CD4-positive, alpha-beta memory T cell (primary cell): ENCODE results near the gene ZNF341. TPM values are rescaled to one million over a fixed set of nuclear protein-coding genes. Genes with fewer than 3 reads are reported as not detected.
A peak's percentile ranks its signal among the peaks of the same experiment; 100 is the strongest.

Source experiments
- CTCF ChIA-PET: fragments of 350-600 bp; sonication (Branson Sonifier 250); formaldehyde crosslinking; loops from one replicate; lab custom pipeline; 2021; ENCODE audit warnings: inconsistent platforms; ENCODE audit not compliant: partially characterized antibody; lab: Charles Lee
- POLR2A ChIA-PET: fragments of 350-600 bp; sonication (Branson Sonifier 250); formaldehyde crosslinking; loops from one replicate; lab custom pipeline; 2021; ENCODE audit not compliant: partially characterized antibody; lab: Charles Lee
- DNase-seq, 5 donors: peaks; one replicate each; pipeline versions ENCODE4 v3.0.0 to v3.0.0-alpha.2; 2020 to 2022; ENCODE audit warnings: mixed read lengths in 1 of 5
- H3K27ac ChIP-seq: one replicate; pipeline ENCODE4 v1.7.0; 2013; ENCODE audit warnings: low read depth, low read length
- H3K27me3 ChIP-seq: 2 replicates; pipeline ENCODE4 v1.7.0; 2013; ENCODE audit warnings: mild to moderate bottlenecking, low read length, moderate library complexity; ENCODE audit not compliant: insufficient read depth
- H3K36me3 ChIP-seq: 2 replicates; pipeline ENCODE4 v1.7.0; 2013; ENCODE audit warnings: mild to moderate bottlenecking, low read length, moderate library complexity; ENCODE audit not compliant: insufficient read depth
- H3K4me1 ChIP-seq: 2 replicates; pipeline ENCODE4 v1.7.0; 2013; ENCODE audit warnings: mild to moderate bottlenecking, low read length, moderate library complexity; ENCODE audit not compliant: insufficient read depth
- H3K4me3 ChIP-seq, 2 donors: one replicate each; pipeline ENCODE4 v1.7.0; 2013; ENCODE audit warnings: low read length in 2 of 2, mild to moderate bottlenecking in 1 of 2
- H3K9me3 ChIP-seq, 2 donors: one replicate each; pipeline ENCODE4 v1.7.0; 2013; ENCODE audit warnings: low read length in 2 of 2, control low read depth in 1 of 2; ENCODE audit not compliant: control insufficient read depth in 1 of 2
- H3K27ac Mint-ChIP-seq, 7 donors: one replicate each; pipeline ENCODE4 v1.8.0; 2020 to 2021; ENCODE audit warnings: mixed read lengths in 7 of 7, mild to moderate bottlenecking in 6 of 7, inconsistent platforms in 3 of 7, moderate library complexity in 3 of 7
- H3K27me3 Mint-ChIP-seq, 2 donors: one replicate each; pipeline ENCODE4 v1.8.0; 2020 to 2021; ENCODE audit warnings: mixed read lengths in 2 of 2
- H3K36me3 Mint-ChIP-seq, 2 donors: one replicate each; pipeline ENCODE4 v1.8.0; 2020 to 2021; ENCODE audit warnings: mixed read lengths in 2 of 2, inconsistent platforms in 1 of 2, mild to moderate bottlenecking in 1 of 2
- H3K4me1 Mint-ChIP-seq, 4 donors: one replicate each; pipeline ENCODE4 v1.8.0; 2020 to 2021; ENCODE audit warnings: mixed read lengths in 4 of 4, mild to moderate bottlenecking in 1 of 4
- H3K4me3 Mint-ChIP-seq, 8 donors: one replicate each; pipeline ENCODE4 v1.8.0; 2020 to 2021; ENCODE audit warnings: mixed read lengths in 8 of 8, mild to moderate bottlenecking in 7 of 8, moderate library complexity in 6 of 8, inconsistent platforms in 3 of 8
- H3K9me3 Mint-ChIP-seq, 8 donors: one replicate each; pipeline ENCODE4 v1.8.0; 2020 to 2021; ENCODE audit warnings: mixed read lengths in 8 of 8, mild to moderate bottlenecking in 5 of 8, inconsistent platforms in 3 of 8, moderate library complexity in 1 of 8
- intact Hi-C: fragments of 100-400 bp; cut with micrococcal nuclease; formaldehyde crosslinking; loops from one replicate; pipeline ENCODE4 v1.15.1; 2023
- polyA plus RNA-seq, 2 donors: library from polyadenylated mRNA; unstranded; fragments of 300-500 nt; fragmentation: Illumina TruSeq; gene quantifications; one replicate each; pipeline ENCODE4 v1.2.3, GENCODE V29; 2021
- total RNA-seq, 2 experiments: library from RNA; stranded (reverse); gene quantifications; one replicate each; pipeline ENCODE4 v1.2.3, GENCODE V29; 2021

The ZNF341 gene
- total and polyA plus RNA-seq, 4 experiments from 2014 or later = 1.5 to 5.0 (median 3.6) TPM

- Mint-ChIP-seq H3K27ac (peak overlapping the region in 6 of 7 donors; percentile 21 to 75 (median 68)), H3K9me3 (no peaks in the 10 kb centered on the region), H3K27me3 (no peaks in the 10 kb centered on the region), H3K4me3 (peak overlapping the region in 3 of 8 donors; percentile 17 to 55 (median 24)), H3K4me1 (peaks cover 44 to 71% (median 57%) of the 10 kb centered on the region in 4 donors), H3K36me3 (peaks cover 0 to 19% of the 10 kb centered on the region in 2 donors)
- peaks cover 56% of the 10 kb centered on the region for H3K4me1 ChIP-seq
- H3K9me3 ChIP-seq = no peaks in the 10 kb centered on the region
- H3K4me3 ChIP-seq = no peak overlapping the region
- H3K27ac ChIP-seq = no peak overlapping the region
- DNase-seq = no peak
- ChIA-PET CTCF (interaction anchor here (0.9 to 1.6 kb wide), 2 partner anchors 11 kb away, joined by 4 read pairs; no protein-coding TSS in a partner anchor), POLR2A (interaction anchor here (0.6 to 1.4 kb wide), 4 partner anchors 14 to 1006 kb away, joined by 3 to 5 read pairs (median 3); partner anchors contain the start of genes CHMP4B and MAPRE1)
- no peaks in the 10 kb centered on the region for H3K36me3 ChIP-seq
- intact Hi-C loops = no loop called here
- H3K27me3 ChIP-seq = no peaks in the 10 kb centered on the region
These were observed 93.8 kb downstream of the ZNF341 start for GRCh38 chr20:33825340-33826269.

GRCh38 chr20:33826270-33826897 lies 94.6 kb downstream of the ZNF341 start:
- peak overlapping the region in 3 of 8 donors; percentile 17 to 55 (median 24) for H3K4me3 Mint-ChIP-seq

GRCh38 chr20:33827109-33827508 lies 95.3 kb downstream of the ZNF341 start:
- Mint-ChIP-seq H3K9me3 (no peaks in the 10 kb centered on the region), H3K4me3 (no peak overlapping the region), H3K27me3 (no peaks in the 10 kb centered on the region), H3K4me1 (peaks cover 46 to 75% (median 60%) of the 10 kb centered on the region in 4 donors), H3K36me3 (peaks cover 7 to 25% of the 10 kb centered on the region in 2 donors), H3K27ac (peak overlapping the region in 3 of 7 donors; percentile 2 to 80 (median 73))
- CTCF ChIA-PET = interaction anchor here (1.5 to 1.6 kb wide), 2 partner anchors 9 to 36 kb away, joined by 3 to 4 read pairs; no protein-coding TSS in a partner anchor
- H3K4me3 ChIP-seq = no peak overlapping the region
- H3K4me1 ChIP-seq = peaks cover 56% of the 10 kb centered on the region
- H3K27ac ChIP-seq = no peak overlapping the region
- intact Hi-C loops = no loop called here
- no peaks in the 10 kb centered on the region for H3K36me3 ChIP-seq
- DNase-seq = no peak
- no peaks in the 10 kb centered on the region for H3K9me3 ChIP-seq
- no peaks in the 10 kb centered on the region for H3K27me3 ChIP-seq
- POLR2A ChIA-PET = no interaction called here

More at GRCh38 chr20:33826270-33826897, 94.6 kb downstream of the ZNF341 start:
- CTCF ChIA-PET = interaction anchor here (1.5 to 1.6 kb wide), 2 partner anchors 10 to 35 kb away, joined by 3 to 4 read pairs; no protein-coding TSS in a partner anchor
- Histone ChIP-seq H3K27ac (no peak overlapping the region), H3K4me1 (peaks cover 56% of the 10 kb centered on the region), H3K4me3 (no peak overlapping the region), H3K9me3 (no peaks in the 10 kb centered on the region), H3K36me3 (no peaks in the 10 kb centered on the region), H3K27me3 (no peaks in the 10 kb centered on the region)
- Mint-ChIP-seq H3K36me3 (peaks cover under 1 to 20% of the 10 kb centered on the region in 2 donors), H3K27ac (peak overlapping the region in 6 of 7 donors; percentile 25 to 74 (median 63)), H3K4me1 (peaks cover 43 to 70% (median 56%) of the 10 kb centered on the region in 4 donors), H3K27me3 (no peaks in the 10 kb centered on the region), H3K9me3 (no peaks in the 10 kb centered on the region)
- POLR2A ChIA-PET = interaction anchor here (0.6 to 1.4 kb wide), 4 partner anchors 14 to 1007 kb away, joined by 3 to 5 read pairs (median 3); partner anchors contain the start of genes CHMP4B and MAPRE1
- intact Hi-C loops = no loop called here
- DNase-seq = no peak

GRCh38 chr20:33827634-33828325 lies 96.0 kb downstream of the ZNF341 start:
- Histone ChIP-seq H3K9me3 (no peaks in the 10 kb centered on the region), H3K27ac (no peak overlapping the region), H3K36me3 (no peaks in the 10 kb centered on the region), H3K27me3 (no peaks in the 10 kb centered on the region), H3K4me1 (peaks cover 56% of the 10 kb centered on the region), H3K4me3 (no peak overlapping the region)
- DNase-seq = no peak
- Mint-ChIP-seq H3K4me3 (peak overlapping the region in 1 of 8 donors; percentile 10), H3K27ac (peak overlapping the region in 2 of 7 donors; percentile 31 to 39), H3K4me1 (peaks cover 47 to 79% (median 61%) of the 10 kb centered on the region in 4 donors), H3K27me3 (no peaks in the 10 kb centered on the region), H3K9me3 (no peaks in the 10 kb centered on the region), H3K36me3 (peaks cover 11 to 25% of the 10 kb centered on the region in 2 donors)
- CTCF ChIA-PET = interaction anchor here (1.5 to 1.6 kb wide), 2 partner anchors 9 to 36 kb away, joined by 3 to 4 read pairs; no protein-coding TSS in a partner anchor
- intact Hi-C loops = no loop called here
- POLR2A ChIA-PET = no interaction called here

GRCh38 chr20:33828326-33828844 lies 96.6 kb downstream of the ZNF341 start:
- Histone ChIP-seq H3K27ac (no peak overlapping the region), H3K27me3 (no peaks in the 10 kb centered on the region), H3K4me1 (peaks cover 60% of the 10 kb centered on the region), H3K9me3 (no peaks in the 10 kb centered on the region), H3K36me3 (no peaks in the 10 kb centered on the region), H3K4me3 (no peak overlapping the region)
- POLR2A ChIA-PET = no interaction called here
- Mint-ChIP-seq H3K4me3 (no peak overlapping the region), H3K9me3 (no peaks in the 10 kb centered on the region), H3K27me3 (no peaks in the 10 kb centered on the region), H3K36me3 (peaks cover 15 to 30% of the 10 kb centered on the region in 2 donors), H3K27ac (peak overlapping the region in 3 of 7 donors; percentile 25 to 89 (median 31)), H3K4me1 (peaks cover 48 to 84% (median 66%) of the 10 kb centered on the region in 4 donors)
- CTCF ChIA-PET = no interaction called here
- DNase-seq = no peak
- intact Hi-C loops = no loop called here

GRCh38 chr20:33828967-33829560 lies 97.3 kb downstream of the ZNF341 start:
- Mint-ChIP-seq H3K4me3 (no peak overlapping the region), H3K27ac (peak overlapping the region in 4 of 7 donors; percentile 1 to 89 (median 30)), H3K36me3 (peaks cover 22 to 37% of the 10 kb centered on the region in 2 donors), H3K4me1 (peaks cover 52 to 87% (median 72%) of the 10 kb centered on the region in 4 donors), H3K27me3 (no peaks in the 10 kb centered on the region), H3K9me3 (no peaks in the 10 kb centered on the region)
- Histone ChIP-seq H3K9me3 (no peaks in the 10 kb centered on the region), H3K4me1 (peaks cover 58% of the 10 kb centered on the region), H3K27ac (no peak overlapping the region), H3K4me3 (no peak overlapping the region), H3K27me3 (no peaks in the 10 kb centered on the region), H3K36me3 (no peaks in the 10 kb centered on the region)
- no peak for DNase-seq
- POLR2A ChIA-PET = no interaction called here
- intact Hi-C loops = no loop called here
- CTCF ChIA-PET = no interaction called here
